Osteoblast (primary cell): Measurements from ENCODE around the gene TBXAS1. TPM values are rescaled to one million over a fixed set of nuclear protein-coding genes. Genes with fewer than 3 reads are reported as not detected.

ENCODE experiments used
- DNase-seq: peaks from one replicate; pipeline ENCODE4 v3.0.0; 2011; ENCODE audit warnings: low spot score, mixed read lengths; ENCODE audit not compliant: insufficient read length; ENCODE audit errors: missing footprints
- H2AFZ ChIP-seq: 2 replicates; pipeline ENCODE4 v1.6.0; 2011; ENCODE audit warnings: mild to moderate bottlenecking, low read length
- H3K27ac ChIP-seq: 2 replicates; pipeline ENCODE4 v1.5.1; 2011; ENCODE audit warnings: mild to moderate bottlenecking, low read depth, low read length, moderate library complexity
- H3K27me3 ChIP-seq: 2 replicates; pipeline ENCODE4 v1.6.0; 2012; ENCODE audit warnings: mild to moderate bottlenecking, control low read depth, inconsistent platforms, low read length, moderate library complexity; ENCODE audit not compliant: insufficient read depth
- H3K36me3 ChIP-seq: 2 replicates; pipeline ENCODE4 v1.5.1; 2011; ENCODE audit warnings: mild to moderate bottlenecking, low read length, control low read depth, moderate library complexity; ENCODE audit not compliant: insufficient read depth
- H3K4me1 ChIP-seq: 2 replicates; pipeline ENCODE4 v1.5.1; 2011; ENCODE audit warnings: mild to moderate bottlenecking, low read length, control low read depth, moderate library complexity; ENCODE audit not compliant: insufficient read depth
- H3K4me2 ChIP-seq: 2 replicates; pipeline ENCODE4 v1.6.0; 2011; ENCODE audit warnings: mild to moderate bottlenecking, low read length; ENCODE audit not compliant: insufficient read depth
- H3K4me3 ChIP-seq: fragments of 200-600 bp; sonication (generic); 3 replicates; pipeline ENCODE4 v1.5.1; 2012; ENCODE audit warnings: mild to moderate bottlenecking, low read length, inconsistent platforms; ENCODE audit not compliant: insufficient read depth
- H3K79me2 ChIP-seq: 2 replicates; pipeline ENCODE4 v1.6.0; 2012; ENCODE audit warnings: mild to moderate bottlenecking, low read length, control low read depth, inconsistent platforms; ENCODE audit not compliant: insufficient read depth
- H3K9me3 ChIP-seq: 2 replicates; pipeline ENCODE4 v1.5.1; 2011; ENCODE audit warnings: low read depth, low read length, control low read depth
- H4K20me1 ChIP-seq: 2 replicates; pipeline ENCODE4 v1.6.0; 2012; ENCODE audit warnings: mild to moderate bottlenecking, low read length, control low read depth; ENCODE audit not compliant: insufficient read depth
- total RNA-seq: library from RNA; depleted of rRNA; stranded (reverse); fragments of >200 nt; gene quantifications from 2 replicates; pipeline ENCODE4 v1.2.3, GENCODE V29; 2012
- TF ChIP-seq, protein P1 (sequence below): IDR thresholded peaks from 2 replicates; pipeline ENCODE4 v1.5.1; 2011; ENCODE audit warnings: mild to moderate bottlenecking, low read depth, low read length, moderate library complexity; ENCODE audit errors: extremely low read depth

The TBXAS1 gene
- total RNA-seq, 1 donor: 0.72 TPM

DNA sequence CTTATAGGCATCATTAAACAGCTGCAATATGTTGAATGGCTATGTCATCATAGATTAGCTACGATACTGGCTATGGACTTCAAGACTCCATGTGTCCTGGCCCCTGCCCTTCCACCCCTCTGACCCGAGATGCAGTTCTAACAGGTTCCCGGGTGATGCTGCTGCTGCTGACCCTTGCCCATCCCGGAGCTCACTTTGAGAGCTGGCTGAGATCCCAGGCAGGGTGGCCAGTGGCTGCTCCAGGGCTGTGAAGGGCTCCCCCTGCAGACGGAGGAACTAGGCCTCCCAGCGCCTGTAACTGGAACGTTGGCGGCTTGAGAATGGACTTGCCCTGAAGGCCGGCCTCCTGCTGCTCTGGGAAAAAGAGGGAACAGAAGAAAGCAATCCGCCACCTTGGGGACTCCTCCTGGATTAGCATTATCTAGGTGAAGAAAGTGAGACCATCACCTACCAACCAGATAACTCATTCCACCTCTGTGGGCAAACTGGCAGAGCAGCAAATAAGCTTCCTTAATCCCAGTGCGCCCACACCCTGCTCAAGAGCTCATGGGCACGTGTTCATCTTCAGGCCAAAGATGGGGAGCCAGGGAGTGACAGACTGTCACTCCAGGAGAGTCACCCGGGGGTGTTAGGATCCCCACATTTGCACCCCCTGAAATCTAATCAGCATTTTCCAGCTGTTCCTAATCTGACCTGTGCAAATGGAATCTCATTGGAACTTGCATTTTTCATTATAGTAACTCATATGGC is 176.9 kb downstream of the TBXAS1 start:
- TF ChIP-seq, protein P1, sequence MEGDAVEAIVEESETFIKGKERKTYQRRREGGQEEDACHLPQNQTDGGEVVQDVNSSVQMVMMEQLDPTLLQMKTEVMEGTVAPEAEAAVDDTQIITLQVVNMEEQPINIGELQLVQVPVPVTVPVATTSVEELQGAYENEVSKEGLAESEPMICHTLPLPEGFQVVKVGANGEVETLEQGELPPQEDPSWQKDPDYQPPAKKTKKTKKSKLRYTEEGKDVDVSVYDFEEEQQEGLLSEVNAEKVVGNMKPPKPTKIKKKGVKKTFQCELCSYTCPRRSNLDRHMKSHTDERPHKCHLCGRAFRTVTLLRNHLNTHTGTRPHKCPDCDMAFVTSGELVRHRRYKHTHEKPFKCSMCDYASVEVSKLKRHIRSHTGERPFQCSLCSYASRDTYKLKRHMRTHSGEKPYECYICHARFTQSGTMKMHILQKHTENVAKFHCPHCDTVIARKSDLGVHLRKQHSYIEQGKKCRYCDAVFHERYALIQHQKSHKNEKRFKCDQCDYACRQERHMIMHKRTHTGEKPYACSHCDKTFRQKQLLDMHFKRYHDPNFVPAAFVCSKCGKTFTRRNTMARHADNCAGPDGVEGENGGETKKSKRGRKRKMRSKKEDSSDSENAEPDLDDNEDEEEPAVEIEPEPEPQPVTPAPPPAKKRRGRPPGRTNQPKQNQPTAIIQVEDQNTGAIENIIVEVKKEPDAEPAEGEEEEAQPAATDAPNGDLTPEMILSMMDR: peak; percentile 48
- H4K20me1 ChIP-seq: no peaks in the 10 kb centered on the region
- no peak overlapping the region for H3K4me3 ChIP-seq
- H2AFZ ChIP-seq: no peak overlapping the region
- no peaks in the 10 kb centered on the region for H3K9me3 ChIP-seq
- no peak overlapping the region for H3K27ac ChIP-seq
- H3K4me2 ChIP-seq: no peak overlapping the region
- H3K4me1 ChIP-seq: no peaks in the 10 kb centered on the region
- H3K79me2 ChIP-seq: no peaks in the 10 kb centered on the region
- peak; percentile 90 for DNase-seq
- no peaks in the 10 kb centered on the region for H3K27me3 ChIP-seq
- no peaks in the 10 kb centered on the region for H3K36me3 ChIP-seq

- H3K4me3 ChIP-seq: no peak overlapping the region
- no peaks in the 10 kb centered on the region for H4K20me1 ChIP-seq
- DNase-seq: no peak
- H3K4me1 ChIP-seq: no peaks in the 10 kb centered on the region
- peaks cover 4% of the 10 kb centered on the region for H3K27me3 ChIP-seq
- H3K9me3 ChIP-seq: no peaks in the 10 kb centered on the region
- H2AFZ ChIP-seq: no peak overlapping the region
- TF ChIP-seq, protein P1: no peak
- no peaks in the 10 kb centered on the region for H3K79me2 ChIP-seq
- H3K36me3 ChIP-seq: no peaks in the 10 kb centered on the region
- H3K27ac ChIP-seq: no peak overlapping the region
- H3K4me2 ChIP-seq: no peak overlapping the region
Measured at GRCh38 chr7:140006600-140006999, 177.5 kb downstream of the TBXAS1 start.

- Histone ChIP-seq H3K4me1 (no peaks in the 10 kb centered on the region), H3K27ac (no peak overlapping the region), H3K36me3 (no peaks in the 10 kb centered on the region), H2AFZ (no peak overlapping the region), H3K4me3 (no peak overlapping the region), H4K20me1 (no peaks in the 10 kb centered on the region), H3K27me3 (peaks cover 9% of the 10 kb centered on the region), H3K9me3 (no peaks in the 10 kb centered on the region), H3K4me2 (no peak overlapping the region), H3K79me2 (no peaks in the 10 kb centered on the region)
- TF ChIP-seq, protein P1: no peak
- no peak for DNase-seq
Measured at GRCh38 chr7:140007051-140007690, 178.1 kb downstream of the TBXAS1 start.
